Heart left ventricle (tissue), 16 donors: ENCODE data around the gene MRPL11. TPM values are rescaled to one million over a fixed set of nuclear protein-coding genes. Genes with fewer than 3 reads are reported as not detected.

ENCODE experiments used
- ATAC-seq, 4 donors: fragments of 200-7000 bp; cut with Tn5 transposase; one replicate each; pipeline ENCODE4 v1.9.1; 2020 to 2022; ENCODE audit warnings: moderate library complexity in 4 of 4, mild to moderate bottlenecking in 3 of 4, moderate number of reproducible peaks in 1 of 4
- DNase-seq, 5 donors: peaks; one replicate each; pipeline ENCODE4 v3.0.0-alpha.2; 2020
- H3K27ac ChIP-seq, 12 donors: fragments of 200-600 bp; sonication (generic) in 4 of 12; one replicate each; pipeline versions ENCODE4 v1.5.0 to v1.8.0; 2016 to 2022; ENCODE audit warnings: mild to moderate bottlenecking in 2 of 12
- H3K27me3 ChIP-seq, 9 donors: fragments of 200-600 bp; sonication (generic) in 2 of 9; one replicate each; pipeline versions ENCODE4 v1.5.1 to v1.8.0; 2016 to 2022; ENCODE audit warnings: mild to moderate bottlenecking in 3 of 9
- H3K36me3 ChIP-seq, 9 donors: fragments of 200-600 bp; sonication (generic) in 2 of 9; one replicate each; pipeline versions ENCODE4 v1.5.0 to v1.8.0; 2018 to 2022; ENCODE audit warnings: mild to moderate bottlenecking in 2 of 9
- H3K4me1 ChIP-seq, 12 donors: fragments of 200-600 bp; sonication (generic) in 4 of 12; one replicate each; pipeline versions ENCODE4 v1.5.0 to v1.8.0; 2016 to 2022; ENCODE audit warnings: mild to moderate bottlenecking in 3 of 12
- H3K4me3 ChIP-seq, 12 donors: fragments of 200-600 bp; sonication (generic) in 4 of 12; one replicate each; pipeline versions ENCODE4 v1.5.0 to v1.8.0; 2017 to 2022; ENCODE audit warnings: mild to moderate bottlenecking in 9 of 12, moderate library complexity in 4 of 12
- H3K9me3 ChIP-seq, 12 donors: fragments of 200-600 bp; sonication (generic) in 4 of 12; one replicate each; pipeline versions ENCODE4 v1.5.0 to v1.8.0; 2016 to 2022; ENCODE audit warnings: mild to moderate bottlenecking in 1 of 12
- CTCF ChIP-seq, 12 donors: fragments of 200-600 bp; sonication (generic) in 4 of 12; IDR thresholded peaks; one replicate each; pipeline versions ENCODE4 v1.5.0 to v1.8.0; 2018 to 2022; ENCODE audit warnings: antibody characterized with exemption in 12 of 12, mild to moderate bottlenecking in 5 of 12
- POLR2A ChIP-seq, 2 donors: fragments of 450-650 bp; IDR thresholded peaks; one replicate each; pipeline ENCODE4 v1.6.1; 2017; ENCODE audit warnings: antibody characterized with exemption in 2 of 2, mild to moderate bottlenecking in 2 of 2, moderate library complexity in 2 of 2
- WGBS, 4 donors: extraction: QIAGEN DNeasy Blood & Tissue Kit in 2 of 4; methylation state at CpG; one replicate each; pipeline versions ENCODE4 v1.1.5 to v1.1.7; 2013 to 2018; 5-methylcytosine and 5-hydroxymethylcytosine counted together
- intact Hi-C, 10 donors: fragments of 100-400 bp; cut with DNase I; formaldehyde crosslinking; loops; one replicate each; pipeline versions ENCODE4 v1.11.1 to v1.14.2; 2022
- polyA plus RNA-seq, 2 donors: library from polyadenylated mRNA; stranded (reverse); fragments of 200-250 nt; gene quantifications; one replicate each; pipeline ENCODE4 v1.2.3, GENCODE V29; 2013
- total RNA-seq, 9 donors: library from RNA; depleted of rRNA in 2 of 9; stranded (reverse); fragments of >200 nt in 2 of 9; fragmentation: NEBNext Ultra II Directional in 3 of 9; extraction: Animal tissue kit (Norgen Biotek cat#: 25700) in 3 of 9; gene quantifications; one replicate each; pipeline versions ENCODE4 v1.1.0 to v1.2.4, GENCODE V29; 2016 to 2023
- donor health status: ischemic (EF 13 %, LVEDD 7.1; RV severe dilation, severe dysfunction).
- donor health status: healthy with polysubstance abuse.
- donor health status: DM: no; HTN: yes; CAD: no.
- donor health status: DM: no; HTN: no; CAD: no.
- donor health status: ischemic (EF 25% LVEDD 6.9; RV normal size, moderate dysfunction).
- donor health status: ischemic (EF 25% LVEDD 5.7; RV mildly dilated, moderate dysfunction).
- donor health status: healthy.
- donor health status: DM: yes; HTN: yes; CAD: no.
- donor health status: ischemic (EF 35%, LVEDD 5.7; RV mildly dilated, moderate dysfunction).
- donor health status: nonischemic (EF 11% LVEDD 7.7; RV severe dilation, severe dysfunction).
- donor health status: DM: yes; HTN: yes; CAD: no.
- donor health status: PGD.
- donor health status: ischemic (EF 29% LVEDD 5.4; RV normal size, mild dysfunction).
- donor health status: nonischemic (EF 23%, LVEDD 6.1; RV moderate dilation, normal function).

Gene MRPL11
- total and polyA plus RNA-seq, 11 donors, result 38.9 to 62.8 (median 47.4) TPM

- TF ChIP-seq CTCF (IDR thresholded peaks at IDR 0.05), result no peak
- no peak for TF ChIP-seq POLR2A (IDR thresholded peaks at IDR 0.05)
Measured at GRCh38 chr11:66428933-66429332, 9.7 kb downstream of the MRPL11 start.

GRCh38 chr11:66426314-66426713 lies 12.3 kb downstream of the MRPL11 start:
- no peak for TF ChIP-seq POLR2A (IDR thresholded peaks at IDR 0.05)
- TF ChIP-seq CTCF (IDR thresholded peaks at IDR 0.05), result no peak
- peaks cover 0 to 3% (median under 1%) of the 10 kb centered on the region in 12 donors for H3K4me1 ChIP-seq
- intact Hi-C loops, result no loop called here
- DNase-seq (no peak), ATAC-seq (no peak)
- H3K27ac ChIP-seq, result no peak overlapping the region
- no peaks in the 10 kb centered on the region for H3K36me3 ChIP-seq
- H3K27me3 ChIP-seq, result no peaks in the 10 kb centered on the region
- 61 to 76% (median 68%) methylated on average over 23 of the region's 23 CpGs for WGBS, 4 donors
- H3K9me3 ChIP-seq, result no peaks in the 10 kb centered on the region
- no peak overlapping the region for H3K4me3 ChIP-seq

More at GRCh38 chr11:66428933-66429332, 9.7 kb downstream of the MRPL11 start:
- peaks cover 0 to 14% (median 7%) of the 10 kb centered on the region in 9 donors for H3K36me3 ChIP-seq
- no peaks in the 10 kb centered on the region for H3K4me1 ChIP-seq
- no peak overlapping the region for H3K27ac ChIP-seq
- no peak for ATAC-seq
- no peaks in the 10 kb centered on the region for H3K27me3 ChIP-seq
- no peak for DNase-seq
- intact Hi-C loops, result loop anchor here in 1 of 10 donors (2.0 kb wide), 1 partner anchor 20 kb away; no protein-coding TSS in a partner anchor
- H3K9me3 ChIP-seq, result no peaks in the 10 kb centered on the region
- H3K4me3 ChIP-seq, result no peak overlapping the region
- WGBS, 4 donors, result 79 to 90% (median 85%) methylated on average over 2 of the region's 2 CpGs

- peak; percentile 68 to 92 (median 88) for ATAC-seq
- DNase-seq, result peak; percentile 90 to 94 (median 90)
- no peak overlapping the region for H3K27ac ChIP-seq
Measured at GRCh38 chr11:66421492-66422205, 17.0 kb downstream of the MRPL11 start.

More at GRCh38 chr11:66421492-66422205, 17.0 kb downstream of the MRPL11 start:
- peaks cover 0 to 45% (median 25%) of the 10 kb centered on the region in 12 donors for H3K4me1 ChIP-seq
- H3K36me3 ChIP-seq, result no peaks in the 10 kb centered on the region
- TF ChIP-seq CTCF (IDR thresholded peaks at IDR 0.05), result no peak
- no peak for TF ChIP-seq POLR2A (IDR thresholded peaks at IDR 0.05)
- H3K9me3 ChIP-seq, result no peaks in the 10 kb centered on the region
- WGBS, 4 donors, result 12 to 21% (median 15%) methylated on average over 31 to 38 of the region's 38 CpGs
- intact Hi-C loops, result no loop called here
- peaks cover 0 to 25% (median 3%) of the 10 kb centered on the region in 9 donors for H3K27me3 ChIP-seq
- H3K4me3 ChIP-seq, result no peak overlapping the region
